Renal cortex interstitium (tissue), 11 donors: ENCODE data around the gene CEP250. TPM values are rescaled to one million over a fixed set of nuclear protein-coding genes. Genes with fewer than 3 reads are reported as not detected.
"Not testable (repeated sequence)": the region's sequence is repeated elsewhere in the genome, so short reads cannot be mapped to it uniquely, and the experiment has no call there.

Experiments
- DNase-seq, 11 donors: peaks; one replicate each; pipeline ENCODE4 v3.0.0-alpha.2; 2013; ENCODE audit warnings: low read depth in 9 of 11, low spot score in 4 of 11; ENCODE audit errors: extremely low read depth in 1 of 11
- polyA plus RNA-seq, 3 donors: library from polyadenylated mRNA; unstranded; fragments of 120-200 nt; gene quantifications; one replicate each; pipeline ENCODE4 v1.2.1, GENCODE V29; 2013; ENCODE audit not compliant: insufficient read length in 3 of 3

CEP250 gene
- polyA plus RNA-seq, 3 donors = 50.7 to 63.7 (median 54.0) TPM

- peak in 10 of 11 donors; percentile 69 to 82 (median 76) for DNase-seq
These were observed 8.2 kb upstream of the CEP250 start for GRCh38 chr20:35447082-35447789.

DNA sequence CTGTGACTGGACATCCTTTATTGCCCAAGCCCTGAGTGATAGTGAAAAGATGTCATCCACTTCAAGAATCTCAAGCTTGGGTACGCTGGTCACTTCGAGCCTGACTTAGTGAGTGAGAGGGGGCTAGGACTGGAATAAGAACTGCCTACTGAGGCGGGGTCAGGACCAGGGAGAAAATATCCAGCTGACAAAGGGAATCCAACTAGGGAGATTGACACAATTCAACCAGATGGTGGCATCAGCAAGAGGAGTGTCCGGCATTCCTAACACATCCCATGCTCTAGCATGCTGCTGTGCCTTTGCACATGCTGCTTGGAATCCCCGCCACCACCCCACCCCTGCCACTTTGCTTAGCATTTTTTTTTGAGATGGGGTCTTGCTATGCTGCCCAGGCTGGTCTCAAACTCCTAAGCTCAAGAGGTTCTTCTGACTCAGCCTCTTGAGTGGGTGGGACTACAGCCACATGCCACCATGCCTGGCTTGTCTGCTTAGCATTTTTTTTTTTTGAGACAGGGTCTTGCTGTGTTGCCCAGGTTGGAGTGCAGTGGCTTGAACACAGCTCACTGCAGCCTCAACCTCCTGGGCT is 6.5 kb upstream of the CEP250 start:
- DNase-seq = no peak

DNA sequence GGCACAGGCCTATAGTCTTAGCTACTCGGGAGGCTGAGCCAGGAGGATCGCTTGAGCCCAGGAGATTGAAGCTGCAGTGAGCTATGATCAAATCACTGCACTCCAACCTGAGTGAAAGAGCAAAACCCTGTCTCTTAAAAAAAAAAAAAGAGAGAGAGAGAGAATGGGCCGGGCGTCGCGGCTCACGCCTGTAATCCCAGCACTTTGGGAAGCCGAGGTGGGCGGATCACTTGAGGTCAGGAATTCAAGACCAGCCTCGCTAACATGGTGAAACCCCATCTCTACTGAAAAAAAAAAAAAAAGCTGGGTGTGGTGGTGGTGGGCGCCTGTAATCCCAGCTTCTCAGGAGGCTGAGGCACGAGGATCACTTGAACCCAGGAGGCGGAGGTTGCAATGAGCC is 5.5 kb upstream of the CEP250 start:
- DNase-seq = not testable (repeated sequence)

GRCh38 chr20:35451295-35451694 is 4.1 kb upstream of the CEP250 start:
- DNase-seq = no peak

DNA sequence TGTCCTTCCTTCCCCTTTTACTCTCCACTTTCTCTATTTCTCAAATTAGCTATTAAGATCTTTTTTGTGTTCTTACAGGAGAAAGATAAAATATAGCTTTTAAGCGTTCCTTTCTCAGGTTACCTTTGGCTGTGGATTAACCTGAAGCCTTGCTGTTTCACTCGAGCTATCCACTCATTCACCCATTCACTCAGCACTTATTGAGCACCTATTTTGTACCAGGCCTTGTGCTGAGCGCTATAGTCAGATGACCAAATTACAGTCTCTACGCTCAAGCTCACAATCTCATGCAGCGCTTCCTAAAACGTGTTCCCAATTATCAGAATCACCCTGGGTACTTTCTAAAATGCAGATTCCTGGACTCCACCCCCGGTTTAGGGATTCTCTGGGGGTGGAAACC is 1.8 kb upstream of the CEP250 start:
- DNase-seq = no peak

DNA sequence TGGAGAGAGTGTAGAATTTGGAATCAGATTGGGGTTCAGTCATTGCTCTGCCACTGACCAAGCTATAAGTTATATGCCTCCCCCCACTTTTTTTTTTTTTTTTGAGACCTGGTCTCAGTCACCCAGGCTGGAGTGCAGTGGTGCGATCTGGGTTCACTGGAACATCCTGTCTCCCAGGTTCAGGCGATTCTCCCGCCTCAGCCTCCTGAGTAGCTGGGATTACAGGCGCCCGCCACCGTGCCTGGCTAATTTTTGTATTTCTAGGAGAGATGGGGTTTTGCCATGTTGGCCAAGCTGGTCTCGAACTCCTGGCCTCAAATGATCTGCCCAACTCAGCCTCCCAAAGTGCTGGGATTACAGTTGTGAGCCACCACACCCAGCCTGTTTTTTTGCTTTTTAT is 1.3 kb downstream of the CEP250 start:
- DNase-seq = not testable (repeated sequence)

DNA sequence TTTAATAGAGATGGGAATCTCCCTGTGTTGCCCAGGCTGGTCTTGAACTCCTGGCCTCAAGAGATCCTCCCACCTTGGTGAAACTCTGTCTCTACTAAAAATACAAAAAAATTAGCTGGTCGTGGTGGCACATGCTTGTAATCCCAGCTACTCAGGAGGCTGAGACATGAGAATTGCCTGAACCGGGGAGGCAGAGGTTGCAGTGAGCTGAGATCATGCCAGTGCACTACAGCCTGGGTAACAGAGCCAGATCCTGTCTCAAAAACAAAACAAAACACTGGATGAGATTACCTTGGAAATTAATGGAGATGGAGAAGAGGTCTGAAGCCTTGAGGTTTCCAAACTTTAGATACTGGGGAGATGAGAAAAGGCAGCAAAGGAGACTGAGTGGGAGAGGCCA is 2.1 kb downstream of the CEP250 start:
- not testable (repeated sequence) for DNase-seq

- no peak for DNase-seq
These were observed 3.0 kb downstream of the CEP250 start for GRCh38 chr20:35458388-35458787.

- DNase-seq = no peak
These were observed 6.2 kb downstream of the CEP250 start for GRCh38 chr20:35461620-35462019.

DNA sequence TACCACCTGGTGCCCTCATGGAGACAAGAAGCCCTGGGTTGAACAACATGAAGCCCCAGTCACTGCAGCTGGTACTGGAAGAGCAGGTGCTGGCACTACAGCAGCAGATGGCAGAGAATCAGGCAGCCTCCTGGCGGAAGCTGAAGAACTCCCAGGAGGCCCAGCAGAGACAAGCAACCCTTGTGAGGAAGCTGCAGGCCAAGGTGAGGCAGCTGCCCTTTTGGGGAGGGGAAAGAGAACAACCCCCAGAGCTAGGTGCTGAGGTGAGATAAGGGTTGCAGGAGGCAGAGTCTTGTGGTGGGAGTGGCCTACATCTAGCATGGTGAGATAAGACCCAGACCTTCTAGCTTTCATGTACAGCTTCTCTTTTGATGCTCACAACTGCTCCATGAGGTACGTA is 7.0 kb downstream of the CEP250 start:
- no peak for DNase-seq

- peak in 9 of 11 donors; percentile 49 to 70 (median 58) for DNase-seq
These were observed 8.3 kb downstream of the CEP250 start for GRCh38 chr20:35463455-35464300.

DNA sequence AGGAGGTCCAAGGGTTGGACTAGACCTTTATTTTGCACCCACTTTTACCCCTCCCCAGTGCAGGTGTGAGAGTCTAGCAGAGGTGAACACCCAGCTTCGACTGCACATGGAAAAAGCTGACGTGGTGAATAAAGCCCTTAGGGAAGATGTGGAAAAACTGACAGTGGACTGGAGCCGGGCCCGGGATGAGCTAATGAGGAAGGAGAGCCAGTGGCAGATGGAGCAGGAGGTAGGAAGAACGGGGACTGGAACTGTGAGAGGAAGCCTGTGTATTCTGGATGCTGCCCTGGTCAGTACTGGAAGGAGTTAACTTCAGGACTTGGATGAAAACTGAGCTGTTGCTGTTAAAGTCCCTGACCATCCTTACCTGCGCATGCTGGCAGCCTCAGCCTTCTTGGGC is 10.6 kb downstream of the CEP250 start:
- no peak for DNase-seq

DNA sequence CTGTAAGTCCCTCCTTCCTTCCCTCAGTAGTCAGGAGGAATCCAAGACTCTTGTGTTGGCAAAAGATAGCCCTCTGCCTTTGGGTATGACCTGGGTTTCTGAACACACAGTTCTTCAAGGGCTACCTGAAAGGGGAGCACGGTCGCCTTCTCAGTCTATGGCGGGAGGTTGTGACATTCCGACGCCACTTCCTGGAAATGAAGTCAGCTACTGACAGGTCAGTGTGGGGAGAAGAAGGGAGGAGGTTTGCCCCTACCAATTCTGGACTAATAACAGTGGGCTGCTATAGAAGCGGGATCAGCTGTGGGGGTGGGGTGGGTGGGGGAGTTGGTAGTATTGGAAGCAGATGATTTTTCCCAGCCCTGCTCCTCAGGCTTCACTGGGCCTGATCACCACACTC is 11.5 kb downstream of the CEP250 start:
- no peak for DNase-seq

- peak in 10 of 11 donors; percentile 43 to 79 (median 64) for DNase-seq
These were observed 12.2 kb downstream of the CEP250 start for GRCh38 chr20:35467339-35468224.

DNA sequence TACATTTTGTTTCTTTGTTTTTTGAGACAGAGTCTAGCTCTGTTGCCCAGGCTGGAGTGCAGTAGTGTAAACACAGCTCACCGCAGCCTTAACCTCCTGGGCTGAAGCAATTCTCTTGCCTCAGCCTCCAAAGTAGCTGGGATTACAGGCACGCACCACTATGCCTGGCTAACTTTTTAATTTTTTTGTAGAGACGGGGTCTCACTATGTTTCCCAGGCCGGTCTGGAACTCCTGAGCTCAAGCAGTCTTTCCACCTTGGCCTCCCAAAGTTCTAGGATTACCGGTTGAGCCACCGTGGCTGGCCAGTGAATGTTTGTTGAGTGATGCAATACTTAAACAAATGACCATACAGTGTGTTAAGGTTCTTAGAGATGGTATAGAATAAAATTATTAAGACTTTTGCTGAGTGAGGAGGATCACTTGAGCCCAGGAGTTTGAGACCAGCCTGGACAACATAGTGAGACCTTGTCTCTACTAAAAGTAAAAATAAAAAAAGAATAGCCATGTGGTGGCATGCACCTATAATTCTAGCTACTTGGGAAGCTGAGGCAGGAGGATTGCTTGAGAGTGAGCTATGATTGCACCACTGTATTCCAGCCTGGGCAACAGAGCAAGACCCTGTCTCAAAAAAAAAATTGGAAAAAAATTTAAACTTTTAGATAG is 13.4 kb downstream of the CEP250 start:
- no peak for DNase-seq

DNA sequence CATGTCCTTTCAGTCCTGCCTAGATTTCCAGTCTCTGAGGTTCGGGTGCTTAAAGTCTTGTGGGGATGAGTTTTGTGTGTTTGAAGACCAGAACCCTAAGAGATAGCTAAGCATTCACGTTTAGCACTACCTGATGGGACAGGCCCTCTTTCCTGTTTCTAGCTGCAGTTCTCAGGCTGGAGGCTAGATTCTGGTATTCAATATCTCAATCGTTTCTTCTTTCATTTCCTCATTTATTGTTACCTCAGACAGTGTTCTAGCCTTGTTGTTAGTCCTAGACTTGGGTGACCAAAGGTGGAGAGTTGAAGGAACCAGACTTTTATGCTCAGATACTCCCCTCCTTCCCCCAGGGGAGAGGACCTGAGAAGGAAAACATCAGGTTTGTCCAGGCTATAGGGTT is 16.8 kb downstream of the CEP250 start:
- DNase-seq = no peak

- no peak for DNase-seq
These were observed 18.3 kb downstream of the CEP250 start for GRCh38 chr20:35473684-35474083.

DNA sequence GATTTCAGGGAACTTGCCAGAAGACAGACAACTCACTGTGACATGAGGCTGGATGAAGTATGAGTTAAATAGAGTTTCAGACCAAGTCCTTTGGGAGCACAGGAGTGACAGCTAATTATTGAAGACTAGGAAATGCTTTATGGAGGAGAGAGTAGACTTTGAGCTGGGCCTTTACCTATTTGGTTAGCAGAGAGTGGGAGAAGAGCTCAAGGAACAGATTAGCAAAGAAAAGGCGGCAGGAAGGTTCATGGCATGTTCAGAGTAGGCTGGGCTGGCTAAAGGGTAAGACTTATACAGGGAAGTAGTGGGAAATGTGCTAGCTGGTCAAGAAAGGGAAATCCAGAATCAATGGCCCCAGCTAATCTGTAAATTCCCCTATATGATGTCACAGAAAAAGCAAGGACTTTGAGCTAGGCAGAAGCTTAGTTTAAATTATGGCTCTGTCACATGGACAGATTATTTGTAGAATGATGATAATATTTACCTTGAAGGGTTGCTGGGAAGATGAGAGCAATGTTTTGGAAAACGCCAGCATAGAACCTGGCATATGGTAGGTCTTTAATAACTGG is 19.0 kb downstream of the CEP250 start:
- DNase-seq = no peak
